ENCODE data around the gene ANXA4. TPM values are rescaled to one million over a fixed set of nuclear protein-coding genes. Genes with fewer than 3 reads are reported as not detected.

ANXA4 gene
- total and polyA plus RNA-seq, 4 donors, result 75.0 to 170 (median 93.6) TPM

DNA sequence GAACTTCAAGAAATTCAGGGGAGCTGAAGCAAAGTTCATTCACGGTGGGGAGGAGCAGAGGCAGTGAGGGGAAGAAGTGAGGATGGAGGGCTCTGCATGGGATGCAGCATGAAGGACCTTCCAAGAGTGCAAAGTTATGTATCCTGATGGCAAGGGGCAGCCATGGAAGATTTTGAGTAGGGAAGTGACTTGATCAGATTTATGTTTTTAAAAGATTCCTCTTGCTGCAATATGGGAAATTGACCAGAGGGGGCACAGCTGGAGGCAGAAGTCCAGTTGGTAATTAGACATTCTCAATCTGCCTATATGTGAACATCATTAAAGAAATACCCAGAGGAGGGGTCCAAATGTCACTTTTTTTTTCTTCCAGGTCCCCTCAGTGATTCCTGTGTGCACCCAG, 21.5 kb upstream of the ANXA4 start:
- no peak for ATAC-seq (ENCODE audit: insufficient read depth, low FRiP score)
- Histone ChIP-seq H3K36me3 (ENCODE audit: control insufficient read depth in 4 of 4, insufficient read depth in 4 of 4, low read length in 4 of 4) (no peaks in the 10 kb centered on the region), H3K27ac (ENCODE audit: low read depth in 1 of 2, low read length in 1 of 2) (no peak overlapping the region), H3K9me3 (ENCODE audit: control insufficient read depth in 4 of 4, insufficient read depth in 3 of 4, low read length in 3 of 4) (peaks cover 0 to under 1% (median 0%) of the 10 kb centered on the region in 4 donors), H3K4me1 (ENCODE audit: control insufficient read depth in 5 of 5, insufficient read depth in 5 of 5, low read length in 5 of 5) (peaks cover 0 to 8% (median 0%) of the 10 kb centered on the region in 5 donors), H3K9ac (ENCODE audit: insufficient read depth in 1 of 2, low read length in 2 of 2) (no peak overlapping the region), H3K4me3 (no peak overlapping the region), H3K27me3 (ENCODE audit: control insufficient read depth in 3 of 3, insufficient read depth in 3 of 3, low read length in 2 of 3) (peaks cover 0 to 2% (median 0%) of the 10 kb centered on the region in 3 donors)
- WGBS, 2 donors, result 67 to 68% methylated on average over 1 of the region's 1 CpG
- no peak for TF ChIP-seq CTCF (IDR thresholded peaks at IDR 0.05; ENCODE audit: control extremely low read depth, extremely low read depth)
- peak in 1 of 3 donors; percentile 28 for DNase-seq

DNA sequence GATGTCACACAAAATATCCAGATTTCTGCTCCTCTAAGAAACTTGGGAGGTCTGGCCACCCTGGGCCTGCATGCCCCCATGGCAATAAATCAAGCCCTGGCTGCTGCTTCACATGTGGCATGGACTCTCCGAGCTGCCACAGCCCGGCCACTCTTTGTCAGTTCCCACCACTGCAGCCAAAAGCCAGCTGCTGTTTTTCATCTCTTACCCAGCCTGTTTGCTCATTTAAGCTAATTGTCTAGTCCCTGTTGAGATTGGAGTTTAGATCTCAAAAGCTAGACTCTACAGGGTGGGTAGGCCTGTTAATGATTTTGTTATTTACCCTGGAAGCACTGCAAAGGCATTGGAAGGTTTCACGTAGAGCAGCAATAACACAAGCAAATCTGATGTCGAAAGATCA, 20.9 kb upstream of the ANXA4 start:
- Histone ChIP-seq H3K9me3 (ENCODE audit: control insufficient read depth in 4 of 4, insufficient read depth in 3 of 4, low read length in 3 of 4) (peaks cover 0 to 1% (median 0%) of the 10 kb centered on the region in 4 donors), H3K27ac (ENCODE audit: low read depth in 1 of 2, low read length in 1 of 2) (no peak overlapping the region), H3K27me3 (ENCODE audit: control insufficient read depth in 3 of 3, insufficient read depth in 3 of 3, low read length in 2 of 3) (peaks cover 0 to 2% (median 0%) of the 10 kb centered on the region in 3 donors), H3K4me3 (no peak overlapping the region), H3K9ac (ENCODE audit: insufficient read depth in 1 of 2, low read length in 2 of 2) (no peak overlapping the region), H3K36me3 (ENCODE audit: control insufficient read depth in 4 of 4, insufficient read depth in 4 of 4, low read length in 4 of 4) (no peaks in the 10 kb centered on the region), H3K4me1 (ENCODE audit: control insufficient read depth in 5 of 5, insufficient read depth in 5 of 5, low read length in 5 of 5) (peaks cover 0 to 8% (median 0%) of the 10 kb centered on the region in 5 donors)
- DNase-seq (peak; percentile 62 to 70 (median 65)), ATAC-seq (ENCODE audit: insufficient read depth, low FRiP score) (no peak)
- no peak for TF ChIP-seq CTCF (IDR thresholded peaks at IDR 0.05; ENCODE audit: control extremely low read depth, extremely low read depth)
- WGBS, 2 donors, result 85 to 90% methylated on average over 4 of the region's 4 CpGs

DNA sequence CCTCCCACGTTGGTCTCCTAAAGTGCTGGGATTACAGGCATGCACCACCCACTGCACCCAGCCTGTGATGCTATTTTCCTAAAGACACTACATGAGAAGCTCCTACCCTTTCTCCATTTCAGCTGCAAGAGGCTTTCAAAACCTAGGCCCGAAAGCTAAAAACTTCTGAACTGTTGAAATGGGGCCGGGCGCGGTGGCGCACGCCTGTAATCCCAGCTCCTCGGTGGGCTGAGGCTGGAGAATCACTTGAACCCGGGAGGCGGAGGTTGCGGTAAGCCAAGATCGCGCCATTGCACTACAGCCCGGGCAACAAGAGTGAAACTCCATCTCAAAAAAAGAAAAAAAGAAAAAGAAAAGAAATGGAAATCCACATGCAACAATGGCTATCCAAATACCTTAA, 18.1 kb upstream of the ANXA4 start:
- peaks cover 0 to 1% (median 0%) of the 10 kb centered on the region in 4 donors for H3K9me3 ChIP-seq (ENCODE audit: control insufficient read depth in 4 of 4, insufficient read depth in 3 of 4, low read length in 3 of 4)
- 90 to 92% methylated on average over 14 of the region's 14 CpGs for WGBS, 2 donors
- no peak overlapping the region for H3K4me3 ChIP-seq
- ATAC-seq (ENCODE audit: insufficient read depth, low FRiP score) (no peak), DNase-seq (no peak)
- TF ChIP-seq CTCF (IDR thresholded peaks at IDR 0.05; ENCODE audit: control extremely low read depth, extremely low read depth), result no peak
- H3K27me3 ChIP-seq (ENCODE audit: control insufficient read depth in 3 of 3, insufficient read depth in 3 of 3, low read length in 2 of 3), result no peaks in the 10 kb centered on the region
- H3K27ac ChIP-seq (ENCODE audit: low read depth in 1 of 2, low read length in 1 of 2), result no peak overlapping the region
- H3K4me1 ChIP-seq (ENCODE audit: control insufficient read depth in 5 of 5, insufficient read depth in 5 of 5, low read length in 5 of 5), result peaks cover 0 to 8% (median 0%) of the 10 kb centered on the region in 5 donors
- H3K36me3 ChIP-seq (ENCODE audit: control insufficient read depth in 4 of 4, insufficient read depth in 4 of 4, low read length in 4 of 4), result no peaks in the 10 kb centered on the region
- H3K9ac ChIP-seq (ENCODE audit: insufficient read depth in 1 of 2, low read length in 2 of 2), result no peak overlapping the region
